Uterus (tissue), 4 donors: Measurements from ENCODE around the gene FOXRED1. TPM values are rescaled to one million over a fixed set of nuclear protein-coding genes. Genes with fewer than 3 reads are reported as not detected.

Experiments used
- DNase-seq, 2 donors: peaks; one replicate each; pipeline ENCODE4 v3.0.0-alpha.2; 2019 to 2020
- H3K27ac ChIP-seq, 2 donors: fragments of 200-600 bp; sonication (generic); 1 replicate in 1 of 2; 2 replicates in 1 of 2; pipeline ENCODE4 v1.5.1; 2016 to 2018
- H3K27me3 ChIP-seq, 2 donors: fragments of 200-600 bp; sonication (generic); one replicate each; pipeline ENCODE4 v1.5.1; 2018 to 2019; ENCODE audit warnings: control low read depth in 1 of 2
- H3K36me3 ChIP-seq, 2 donors: fragments of 200-600 bp; sonication (generic); one replicate each; pipeline ENCODE4 v1.5.1; 2019; ENCODE audit warnings: control low read depth in 1 of 2
- H3K4me1 ChIP-seq, 2 donors: fragments of 200-600 bp; sonication (generic); one replicate each; pipeline ENCODE4 v1.5.1; 2018 to 2019; ENCODE audit warnings: control low read depth in 1 of 2
- H3K4me3 ChIP-seq, 2 donors: fragments of 200-600 bp; sonication (generic); 1 replicate in 1 of 2; 2 replicates in 1 of 2; pipeline ENCODE4 v1.5.1; 2018 to 2019; ENCODE audit warnings: mild to moderate bottlenecking in 1 of 2
- H3K9me3 ChIP-seq, 2 donors: fragments of 200-600 bp; sonication (generic); one replicate each; pipeline ENCODE4 v1.5.1; 2019; ENCODE audit warnings: control low read depth in 1 of 2
- CTCF ChIP-seq, 4 experiments: fragments of 200-600 bp in 2 of 4; fragments of 450-650 bp in 2 of 4; sonication (generic) in 2 of 4; IDR thresholded peaks; one replicate each; pipeline ENCODE4 v1.5.1; 2016 to 2019; ENCODE audit warnings: antibody characterized with exemption in 4 of 4, mild to moderate bottlenecking in 2 of 4, moderate library complexity in 1 of 4
- POLR2A ChIP-seq, 2 donors: fragments of 450-650 bp; IDR thresholded peaks; one replicate each; pipeline ENCODE4 v1.6.1; 2016; ENCODE audit warnings: antibody characterized with exemption in 2 of 2, mild to moderate bottlenecking in 1 of 2, moderate library complexity in 1 of 2
- intact Hi-C: fragments of 100-400 bp; cut with DNase I; formaldehyde crosslinking; loops from one replicate; pipeline ENCODE4 v1.15.1; 2023; ENCODE audit warnings: low total_unique reads
- small RNA-seq: library from RNA; depleted of rRNA; stranded (forward); fragments of <200 nt; gene quantifications from one replicate; pipeline ENCODE3, GENCODE V24; 2016
- total RNA-seq, 4 donors: library from RNA; depleted of rRNA in 3 of 4; stranded (reverse); fragments of >200 nt in 3 of 4; gene quantifications; one replicate each; pipeline versions ENCODE4 v1.1.0 to v1.2.4, GENCODE V29; 2014 to 2023
- donor health status: DM: yes; HTN: yes; CAD: no.

Gene FOXRED1
- total RNA-seq, 4 donors from 2014 or later = 0.29 to 29.1 (median 9.4) TPM

- no peaks in the 10 kb centered on the region for H3K27me3 ChIP-seq
- no peak for DNase-seq
- peaks cover 0 to 4% of the 10 kb centered on the region in 2 donors for H3K4me1 ChIP-seq
- intact Hi-C loops = loop anchor here (10.0 kb wide), 1 partner anchor 95 kb away; no protein-coding TSS in a partner anchor
- peak overlapping the region; percentile 80 to 90 for H3K27ac ChIP-seq
- no peak overlapping the region for H3K4me3 ChIP-seq
- TF ChIP-seq CTCF (IDR thresholded peaks at IDR 0.05) (no peak), POLR2A (IDR thresholded peaks at IDR 0.05) (no peak)
- no peaks in the 10 kb centered on the region for H3K9me3 ChIP-seq
- no peaks in the 10 kb centered on the region for H3K36me3 ChIP-seq
Observed at GRCh38 chr11:126319374-126319740, 50.4 kb downstream of the FOXRED1 start.

GRCh38 chr11:126322996-126323395, 54.0 kb downstream of the FOXRED1 start:
- intact Hi-C loops = no loop called here
- Histone ChIP-seq H3K4me3 (no peak overlapping the region), H3K27ac (no peak overlapping the region), H3K4me1 (peaks cover 0 to 4% of the 10 kb centered on the region in 2 donors), H3K27me3 (no peaks in the 10 kb centered on the region), H3K36me3 (no peaks in the 10 kb centered on the region), H3K9me3 (no peaks in the 10 kb centered on the region)
- TF ChIP-seq CTCF (IDR thresholded peaks at IDR 0.05) = no peak
- no peak for TF ChIP-seq POLR2A (IDR thresholded peaks at IDR 0.05)
- DNase-seq = no peak

GRCh38 chr11:126327281-126328000, 58.5 kb downstream of the FOXRED1 start:
- no peak overlapping the region for H3K4me3 ChIP-seq
- intact Hi-C loops = no loop called here
- H3K27ac ChIP-seq = no peak overlapping the region
- DNase-seq = no peak
- no peaks in the 10 kb centered on the region for H3K9me3 ChIP-seq
- H3K4me1 ChIP-seq = no peaks in the 10 kb centered on the region
- TF ChIP-seq POLR2A (IDR thresholded peaks at IDR 0.05) = no peak
- TF ChIP-seq CTCF (IDR thresholded peaks at IDR 0.05) = no peak
- no peaks in the 10 kb centered on the region for H3K36me3 ChIP-seq
- no peaks in the 10 kb centered on the region for H3K27me3 ChIP-seq

Small RNA genes within 50 kb of the gene (small RNA-seq; reads per million reads assigned to genes)
- not detected for gene RN7SL351P

Other genes starting within 250 kb of the FOXRED1 start
- 100 to 1,000 TPM in 3 of 4 donors, 10 to 100 TPM in 1; 38.5 to 261 (median 213) TPM for gene CDON, start 206.3 kb upstream of the FOXRED1 start, total RNA-seq
- 10 to 100 TPM in 2 of 4 donors, 1 to 10 TPM in 2; 7.6 to 37.4 (median 16.4) TPM for gene RPUSD4, start 57.5 kb upstream of the FOXRED1 start, total RNA-seq
- gene FAM118B, start 57.4 kb upstream of the FOXRED1 start, total RNA-seq = 10 to 100 TPM; 14.7 to 31.8 (median 17.8) TPM
- gene SRPRA, start 259 bp upstream of the FOXRED1 start, total RNA-seq = 100 to 1,000 TPM in 1 of 4 donors, 10 to 100 TPM in 3; 34.6 to 129 (median 67.2) TPM
- 10 to 100 TPM in 1 of 4 donors, 1 to 10 TPM in 2, under 1 TPM in 1; 0.88 to 17.7 (median 5.0) TPM for gene TIRAP, start 13.9 kb downstream of the FOXRED1 start, total RNA-seq
- gene DCPS, start 34.9 kb downstream of the FOXRED1 start, total RNA-seq = 10 to 100 TPM in 3 of 4 donors, 1 to 10 TPM in 1; 6.4 to 19.7 (median 13.0) TPM
- 10 to 100 TPM; 11.8 to 53.3 (median 34.8) TPM for gene ST3GAL4, start 86.5 kb downstream of the FOXRED1 start, total RNA-seq